Sciatic nerve (tissue), 2 donors: ENCODE data around the gene TRMO. TPM values are rescaled to one million over a fixed set of nuclear protein-coding genes. Genes with fewer than 3 reads are reported as not detected.

Source experiments
- ATAC-seq: fragments of 200-7000 bp; cut with Tn5 transposase; one replicate; pipeline ENCODE4 v1.9.1; 2020; ENCODE audit warnings: mild to moderate bottlenecking, moderate library complexity
- DNase-seq: peaks from one replicate; pipeline ENCODE4 v3.0.0-alpha.2; 2020; ENCODE audit warnings: low spot score
- intact Hi-C: fragments of 100-400 bp; cut with DNase I; formaldehyde crosslinking; loops from one replicate; pipeline ENCODE4 v1.14.2; 2022
- total RNA-seq: library from RNA; stranded (reverse); fragmentation: NEBNext Ultra II Directional; extraction: Animal tissue kit (Norgen Biotek cat#: 25700); gene quantifications from one replicate; pipeline ENCODE4 v1.2.1, GENCODE V29; 2021
- donor health status: DM: no; HTN: no; CAD: no.
- donor health status: DM: no; HTN: no; CAD: no.

Gene TRMO
- total RNA-seq, 1 donor from 2014 or later, result 15.6 TPM

DNA sequence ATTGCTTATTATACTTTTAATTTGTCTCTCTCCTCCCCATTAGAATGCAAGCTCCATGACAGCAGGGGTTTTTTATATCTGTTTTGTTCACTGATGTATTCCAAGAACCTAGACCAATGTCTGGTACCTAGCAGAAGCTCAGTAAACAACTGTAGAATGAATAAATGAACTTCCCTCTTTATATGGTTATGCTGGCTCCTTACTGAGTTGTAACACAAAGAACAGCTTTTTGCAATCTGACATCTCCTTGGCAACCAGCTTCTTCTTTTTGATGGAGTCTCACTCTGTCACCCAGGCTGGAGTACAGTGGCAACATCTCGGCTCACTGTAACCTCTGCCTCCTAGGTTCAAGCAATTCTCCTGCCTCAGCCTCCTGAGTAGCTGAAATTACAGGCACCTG lies 13.6 kb downstream of the TRMO start:
- DNase-seq (no peak), ATAC-seq (no peak)
- intact Hi-C loops, result no loop called here

DNA sequence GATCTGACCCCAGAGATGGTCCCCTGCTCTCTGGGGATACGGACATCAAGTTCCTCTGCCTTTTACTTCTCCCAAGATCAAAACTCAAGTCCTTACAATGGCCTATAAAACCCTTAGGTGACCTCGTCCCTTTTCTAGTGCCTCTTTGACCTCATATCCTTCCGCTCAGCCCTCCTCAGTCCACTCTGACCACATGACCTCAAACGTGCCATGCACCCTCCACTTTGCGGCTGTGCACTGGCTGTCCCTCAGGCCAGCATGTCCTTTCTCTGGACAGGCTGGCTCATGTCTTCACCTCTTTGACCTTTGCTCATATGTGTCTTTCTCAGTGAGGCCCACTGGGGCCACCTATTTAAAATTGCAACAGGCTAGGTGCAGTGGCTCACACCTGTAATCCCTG lies 14.7 kb downstream of the TRMO start:
- intact Hi-C loops, result no loop called here
- ATAC-seq (no peak), DNase-seq (no peak)

DNA sequence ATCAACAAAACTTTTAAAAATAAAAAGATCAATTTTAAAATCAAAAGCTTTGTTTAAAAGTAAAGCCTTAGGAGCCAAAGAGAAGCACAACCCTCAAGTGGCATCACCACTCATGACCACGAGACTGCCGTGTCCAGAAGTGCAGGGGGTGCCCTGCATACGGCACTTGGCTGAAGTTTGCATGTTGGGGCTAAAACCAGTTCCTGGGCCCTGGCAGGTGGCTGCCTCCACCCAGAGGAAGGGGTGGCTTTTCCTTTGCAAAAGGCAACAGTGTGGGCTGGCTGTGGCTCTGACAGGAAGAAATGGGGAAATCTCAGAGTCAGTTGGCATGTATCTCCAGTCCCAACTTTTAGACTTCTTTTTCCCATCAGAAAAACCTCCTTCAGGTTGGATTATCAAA lies 15.3 kb downstream of the TRMO start:
- DNase-seq, result no peak
- intact Hi-C loops, result no loop called here
- ATAC-seq, result peak; percentile 31

DNA sequence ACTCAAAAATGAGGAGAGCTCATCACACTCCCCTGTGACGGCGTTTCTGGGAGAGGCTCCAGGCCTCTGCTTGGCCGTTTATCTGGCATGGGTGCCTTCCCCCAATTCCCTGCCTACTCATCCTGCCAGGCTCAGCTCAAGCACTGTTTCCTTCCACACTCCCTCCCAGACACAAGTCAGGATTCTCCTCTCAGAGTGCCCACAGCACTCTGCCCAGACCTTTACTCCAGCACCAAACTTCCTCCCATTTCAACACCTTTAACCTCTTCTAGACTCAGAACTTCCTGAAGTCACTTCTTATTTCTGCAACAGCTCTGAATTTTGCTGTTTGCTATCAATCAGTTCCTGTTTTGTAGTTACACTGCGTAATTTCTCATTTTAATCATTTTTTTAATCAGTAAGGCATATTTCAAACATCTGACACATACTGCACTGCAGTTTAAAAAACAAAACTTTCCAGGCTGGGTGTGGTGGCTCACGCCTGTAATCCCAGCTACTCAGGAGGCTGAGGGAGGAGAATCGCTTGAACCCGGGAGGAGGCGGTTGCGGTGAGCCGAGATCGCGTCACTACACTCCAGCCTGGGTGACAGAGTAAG lies 16.0 kb downstream of the TRMO start:
- intact Hi-C loops, result no loop called here
- ATAC-seq (peak; percentile 59), DNase-seq (no peak)

DNA sequence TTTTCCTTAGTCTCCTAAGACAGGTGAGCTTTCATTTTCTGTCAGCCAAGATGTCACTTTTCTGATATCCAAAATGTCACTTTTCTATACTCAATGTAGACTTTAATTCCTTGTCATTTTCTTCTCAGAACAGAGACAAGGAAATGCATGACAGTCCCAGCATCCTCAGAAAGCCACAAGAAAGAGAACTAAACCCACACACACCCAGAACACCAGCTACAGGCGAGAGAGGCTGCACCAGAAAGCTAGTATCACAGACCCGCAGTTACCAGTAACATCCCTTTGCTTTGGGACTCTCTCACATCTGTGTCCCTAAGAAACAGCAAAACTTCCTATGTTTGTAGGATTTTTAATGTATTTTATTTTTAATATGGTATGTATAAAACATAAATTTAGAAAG lies 17.1 kb downstream of the TRMO start:
- intact Hi-C loops, result no loop called here
- ATAC-seq, result no peak
- no peak for DNase-seq

DNA sequence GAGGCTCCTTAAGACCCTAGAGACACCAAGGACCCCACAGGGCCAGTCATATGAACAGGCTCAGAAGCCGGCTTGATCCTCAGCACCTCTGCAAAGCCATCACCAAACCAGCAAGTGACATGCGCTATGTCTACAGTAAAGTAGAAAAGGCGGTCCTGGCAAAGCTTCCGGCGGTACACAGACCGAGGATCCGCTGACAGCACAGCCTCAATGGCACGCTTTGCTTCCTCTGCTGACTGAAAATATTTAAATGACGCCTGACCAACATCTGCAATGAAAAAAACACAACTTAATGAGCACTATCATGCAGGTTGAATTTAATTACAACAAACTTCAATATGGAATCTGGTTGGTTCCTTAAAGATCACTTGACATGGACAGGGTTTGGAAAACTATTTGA lies 17.6 kb downstream of the TRMO start:
- intact Hi-C loops, result no loop called here
- no peak for DNase-seq
- no peak for ATAC-seq

DNA sequence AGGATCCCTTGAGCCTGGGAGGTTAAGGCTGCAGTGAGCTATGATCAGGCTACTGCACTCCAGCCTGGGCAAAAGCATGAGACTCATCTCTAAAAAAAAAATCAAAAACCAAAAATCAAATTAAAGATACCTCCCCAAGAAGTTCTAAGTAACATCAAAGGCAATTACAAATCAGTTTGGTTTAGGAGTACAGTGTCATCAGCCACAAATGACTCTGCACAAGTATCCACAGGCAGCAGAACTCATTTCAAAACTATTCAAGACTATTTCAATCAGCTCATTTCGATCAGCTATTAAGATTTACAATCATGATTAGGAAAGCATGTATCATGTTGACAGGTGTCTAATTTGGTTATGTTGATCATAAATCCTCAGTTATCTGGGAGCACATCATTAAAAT lies 19.1 kb downstream of the TRMO start:
- ATAC-seq (no peak), DNase-seq (no peak)
- intact Hi-C loops, result no loop called here

DNA sequence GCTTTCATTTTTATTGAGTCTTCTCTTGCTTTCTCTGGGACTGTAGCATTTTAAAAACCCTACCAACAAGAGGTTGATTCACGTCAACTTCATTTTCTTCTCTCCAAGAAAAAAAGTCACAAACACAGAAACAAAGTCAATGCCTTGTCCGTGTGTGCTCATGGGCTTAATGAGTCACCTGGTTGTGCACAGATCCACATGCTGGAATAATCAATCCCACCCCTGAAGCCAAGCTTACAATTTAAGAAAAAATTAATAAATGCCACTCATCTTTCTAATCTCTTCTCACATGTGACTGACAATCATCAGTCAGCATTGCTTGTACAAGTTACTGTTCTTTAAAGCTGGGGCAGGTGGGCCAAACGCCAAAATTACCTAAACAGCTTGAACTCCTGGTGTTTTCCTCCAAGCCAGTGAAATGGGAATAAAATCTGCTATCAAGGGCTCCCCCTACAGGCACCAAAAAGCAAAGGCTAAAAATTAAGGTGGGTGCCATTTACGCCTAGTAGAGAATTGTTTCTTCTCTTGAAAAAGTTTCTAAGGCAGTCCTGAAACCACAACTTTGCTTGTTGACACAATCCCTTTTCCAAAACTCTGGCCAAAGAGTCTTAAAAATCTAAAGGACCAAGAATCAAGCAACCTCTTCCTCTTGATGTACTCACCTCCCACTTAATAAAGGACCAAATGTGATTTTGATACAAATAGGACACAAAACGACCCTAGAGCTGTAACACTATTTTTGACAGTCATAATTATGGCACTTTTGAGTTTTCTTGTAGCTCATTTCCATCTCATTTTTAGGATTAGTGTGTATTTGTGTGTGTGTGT lies 21.3 kb downstream of the TRMO start:
- DNase-seq (no peak), ATAC-seq (no peak)
- intact Hi-C loops, result no loop called here

DNA sequence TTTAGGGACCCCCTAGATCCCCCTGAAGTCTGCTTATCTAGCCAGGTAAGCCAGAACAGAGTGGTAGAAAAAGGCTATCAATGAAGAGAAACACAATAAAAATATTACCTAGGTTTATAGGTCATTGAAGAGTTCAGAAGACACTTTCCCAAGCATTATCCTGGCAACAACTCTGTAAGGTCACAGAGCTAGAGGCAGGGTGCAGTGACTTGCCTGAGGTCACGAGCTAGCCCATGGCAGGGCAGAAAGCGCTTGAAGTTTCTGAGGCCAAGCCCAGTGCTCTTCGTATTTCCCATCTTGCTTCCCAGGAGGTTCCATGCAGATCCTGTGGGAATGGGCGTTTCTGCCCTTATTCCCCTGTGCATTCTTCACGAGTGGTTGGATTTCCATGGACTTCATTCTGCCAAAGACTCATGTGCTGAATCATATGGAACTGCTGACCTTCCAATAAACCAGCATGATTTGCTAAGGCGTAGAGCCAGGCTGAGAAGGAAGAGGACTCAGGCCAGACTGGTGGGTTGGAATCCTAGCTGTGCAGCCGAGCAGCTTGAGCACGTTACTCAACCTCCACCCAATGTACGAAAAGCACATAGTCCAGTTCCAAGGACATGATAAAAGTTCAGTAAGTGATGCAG lies 22.1 kb downstream of the TRMO start:
- peak; percentile 28 for ATAC-seq
- DNase-seq, result no peak
- intact Hi-C loops, result no loop called here

DNA sequence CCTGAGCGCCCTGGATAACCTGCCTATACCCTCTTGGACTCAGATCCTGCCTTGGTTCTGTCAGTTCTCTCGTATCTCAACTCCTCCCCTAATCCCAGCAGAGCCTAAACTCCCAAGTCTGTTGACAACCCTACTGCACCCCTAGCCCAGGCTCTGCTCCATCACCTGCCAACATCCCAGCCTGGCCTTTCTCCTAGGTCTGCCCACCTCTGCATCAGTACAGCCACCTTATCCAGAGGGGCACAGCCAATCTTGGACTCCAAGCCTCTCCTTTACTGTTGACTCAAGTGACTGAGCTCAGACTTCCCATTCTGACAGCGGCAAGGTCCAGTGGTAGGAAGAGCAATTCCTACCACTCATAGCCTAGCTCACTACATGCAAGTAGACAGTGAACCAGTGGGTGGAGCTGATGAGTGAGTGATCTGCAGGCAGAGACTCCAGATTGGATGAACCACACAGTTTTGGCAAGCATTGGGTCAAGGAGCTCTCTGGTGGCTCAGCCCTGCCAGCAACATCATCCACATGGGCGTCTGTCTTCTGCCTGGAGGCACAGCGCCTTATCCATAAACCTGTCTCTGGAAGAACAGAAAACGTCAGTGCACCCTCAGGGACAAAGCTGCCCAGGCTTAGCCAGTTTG lies 26.5 kb downstream of the TRMO start:
- ATAC-seq (no peak), DNase-seq (no peak)
- intact Hi-C loops, result loop anchor here (10.0 kb wide), 1 partner anchor 191 kb away; no protein-coding TSS in a partner anchor

DNA sequence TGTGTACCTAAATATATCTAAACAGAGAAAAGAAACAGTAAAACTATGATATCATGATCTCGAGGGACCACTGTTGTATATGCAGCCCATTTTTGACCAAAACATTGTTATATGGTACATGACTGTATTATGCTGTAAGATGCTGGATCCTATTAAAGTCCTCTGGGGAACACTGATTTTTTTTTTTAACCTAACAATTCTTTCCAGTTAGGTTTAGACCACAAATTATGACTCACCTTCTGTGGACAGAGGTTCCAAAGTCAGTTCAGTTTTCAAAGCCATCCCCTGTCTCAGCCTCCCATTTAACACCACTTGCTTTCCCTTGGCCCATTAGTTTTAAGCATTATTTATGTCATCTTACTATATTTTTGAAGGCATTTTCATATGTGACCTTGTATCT lies 27.1 kb downstream of the TRMO start:
- intact Hi-C loops, result loop anchor here (10.0 kb wide), 1 partner anchor 190 kb away; no protein-coding TSS in a partner anchor
- DNase-seq, result no peak
- ATAC-seq, result no peak

DNA sequence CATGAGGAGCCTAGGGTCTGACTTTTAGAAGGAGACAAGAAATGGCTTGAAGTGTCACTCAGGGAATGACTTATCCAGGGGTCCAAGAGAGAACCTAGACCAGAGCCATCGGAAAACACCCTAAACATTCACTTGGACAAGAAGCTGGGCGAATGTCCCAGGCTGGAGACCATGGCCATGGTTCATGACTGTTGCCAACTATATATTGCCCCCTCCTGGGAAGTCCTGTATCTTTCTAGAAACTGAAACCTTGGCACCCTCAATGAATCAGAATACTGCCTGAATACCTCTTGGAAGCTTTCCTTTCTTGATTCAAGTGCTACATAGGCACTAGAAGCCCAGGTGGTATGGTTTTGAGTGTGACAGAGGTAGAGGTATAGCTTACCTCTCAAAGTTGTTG lies 29.9 kb downstream of the TRMO start:
- DNase-seq, result no peak
- intact Hi-C loops, result loop anchor here (10.0 kb wide), 1 partner anchor 188 kb away; no protein-coding TSS in a partner anchor
- no peak for ATAC-seq

DNA sequence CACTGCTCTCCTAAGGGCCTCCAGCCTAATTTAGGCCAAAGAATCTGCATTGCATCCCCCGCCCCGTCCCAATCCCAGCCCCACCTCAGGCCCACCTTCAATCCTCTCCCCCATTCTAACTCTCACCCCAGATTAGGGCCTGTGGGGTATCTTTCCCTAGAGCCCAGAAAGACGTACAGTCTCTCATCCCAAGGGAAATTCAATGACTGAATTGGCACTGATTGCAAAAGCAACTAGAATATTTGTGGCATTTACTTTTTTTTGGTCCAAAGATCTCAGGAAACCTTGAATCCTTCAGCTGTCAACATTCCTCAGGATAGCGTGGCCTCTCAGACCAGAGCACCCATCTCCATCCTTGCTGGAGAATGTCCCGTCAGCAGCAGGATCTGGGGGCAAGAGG lies 30.6 kb downstream of the TRMO start:
- intact Hi-C loops, result loop anchor here (10.0 kb wide), 1 partner anchor 187 kb away; no protein-coding TSS in a partner anchor
- no peak for DNase-seq
- ATAC-seq, result no peak

DNA sequence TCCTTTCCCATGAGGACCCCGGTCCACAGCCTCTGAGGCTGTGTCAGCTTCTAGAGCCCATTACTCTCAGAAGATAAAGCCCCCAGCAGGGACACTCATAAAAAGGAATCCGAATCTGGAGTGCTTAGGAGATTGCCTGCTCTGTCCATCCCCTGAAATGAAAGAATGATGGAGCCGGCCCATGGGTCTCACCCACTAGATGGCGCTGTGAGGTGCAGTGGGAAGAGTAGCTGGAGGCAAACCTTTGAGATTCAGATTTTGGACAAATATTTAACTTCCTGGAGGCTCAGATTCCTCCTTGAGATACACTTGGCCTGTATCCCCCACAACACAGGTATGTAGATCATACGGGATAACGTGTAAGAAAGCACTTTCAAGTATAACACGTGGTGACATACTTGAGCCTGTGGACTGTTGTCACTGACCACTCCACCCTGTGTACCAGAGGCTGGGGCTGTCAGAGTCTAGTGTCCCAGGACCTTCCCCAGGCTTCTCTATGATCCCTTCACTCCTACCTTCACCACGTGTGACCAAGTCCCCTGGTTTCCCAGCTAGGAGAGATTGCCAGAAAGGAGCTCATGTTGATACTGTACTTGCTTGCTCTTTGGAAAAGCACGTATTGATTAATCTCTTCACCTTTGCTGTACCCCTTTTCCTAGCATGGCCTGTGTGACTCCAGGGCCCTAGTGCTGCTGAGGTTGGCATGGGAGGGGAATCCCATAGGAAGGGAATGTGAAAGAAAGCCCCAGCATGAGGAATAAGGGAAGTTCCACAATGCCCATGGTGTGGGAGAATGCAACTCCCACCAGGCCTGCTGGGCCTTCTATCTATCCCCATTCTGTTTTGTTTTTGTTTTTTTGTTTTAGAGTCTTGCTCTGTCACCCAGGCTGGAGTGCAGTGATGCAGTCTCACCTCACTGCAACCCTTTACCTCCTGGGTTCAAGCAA lies 32.1 kb downstream of the TRMO start:
- intact Hi-C loops, result loop anchor here (10.0 kb wide), 1 partner anchor 185 kb away; no protein-coding TSS in a partner anchor
- no peak for ATAC-seq
- DNase-seq, result no peak

DNA sequence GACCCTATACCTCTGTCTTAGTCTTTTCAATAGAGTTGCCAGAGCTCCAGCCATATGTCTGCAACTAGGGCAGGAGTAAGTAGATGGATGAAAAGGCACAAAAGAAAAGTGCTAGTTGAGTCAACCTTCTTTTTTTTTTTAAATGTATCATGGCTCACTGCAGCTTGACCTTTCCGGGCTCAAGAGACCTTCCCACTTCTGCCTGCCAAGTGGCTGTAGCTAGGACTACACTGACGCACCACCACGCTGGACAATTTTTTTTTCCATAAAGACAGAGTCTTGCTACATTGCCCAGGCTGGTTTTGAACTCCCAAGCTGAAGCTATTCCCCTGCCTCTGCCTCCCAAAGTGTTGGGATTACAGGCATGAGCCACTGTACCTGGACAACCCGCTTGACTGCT lies 42.0 kb downstream of the TRMO start:
- DNase-seq, result no peak
- ATAC-seq, result no peak
- intact Hi-C loops, result no loop called here

DNA sequence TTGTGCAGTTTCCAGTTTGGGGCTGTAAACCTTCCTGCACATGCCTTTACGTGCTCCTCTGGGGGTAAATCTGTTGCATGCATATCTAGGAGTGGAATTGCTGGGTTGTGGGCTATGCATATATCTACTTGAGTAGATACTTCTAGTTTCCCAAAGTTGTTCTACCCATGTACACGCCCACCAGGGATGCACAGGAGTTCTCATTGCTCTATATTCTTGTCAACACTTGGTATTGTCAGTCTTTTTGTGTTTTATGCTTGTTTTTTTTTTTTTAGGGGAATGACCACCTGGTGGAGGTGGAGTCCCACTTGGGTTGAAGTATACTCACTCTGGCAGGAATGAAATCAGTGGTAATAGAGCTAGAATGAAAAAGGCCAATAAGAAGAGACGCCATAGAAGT lies 46.2 kb downstream of the TRMO start:
- intact Hi-C loops, result no loop called here
- ATAC-seq (no peak), DNase-seq (no peak)

DNA sequence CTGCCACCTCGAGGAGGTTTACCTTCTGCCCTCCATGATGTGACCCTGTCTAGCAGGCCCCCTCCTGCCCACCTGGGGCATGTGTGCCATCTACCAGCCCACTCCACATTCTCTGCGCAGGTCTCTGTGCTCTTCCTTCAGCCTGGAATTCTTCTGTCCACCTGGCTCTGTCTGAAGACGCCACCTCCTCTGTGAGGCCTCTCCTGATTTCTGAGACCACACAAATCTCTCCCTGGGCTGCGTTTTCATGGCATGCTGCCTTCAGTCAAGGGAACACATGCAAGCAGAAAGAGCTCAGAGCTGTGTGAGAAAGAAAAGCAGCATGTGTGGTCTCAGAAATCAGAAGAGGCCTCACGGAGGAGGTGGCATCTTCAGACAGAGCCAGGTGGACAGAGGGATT lies 47.2 kb downstream of the TRMO start:
- intact Hi-C loops, result no loop called here
- DNase-seq, result no peak
- ATAC-seq, result no peak

DNA sequence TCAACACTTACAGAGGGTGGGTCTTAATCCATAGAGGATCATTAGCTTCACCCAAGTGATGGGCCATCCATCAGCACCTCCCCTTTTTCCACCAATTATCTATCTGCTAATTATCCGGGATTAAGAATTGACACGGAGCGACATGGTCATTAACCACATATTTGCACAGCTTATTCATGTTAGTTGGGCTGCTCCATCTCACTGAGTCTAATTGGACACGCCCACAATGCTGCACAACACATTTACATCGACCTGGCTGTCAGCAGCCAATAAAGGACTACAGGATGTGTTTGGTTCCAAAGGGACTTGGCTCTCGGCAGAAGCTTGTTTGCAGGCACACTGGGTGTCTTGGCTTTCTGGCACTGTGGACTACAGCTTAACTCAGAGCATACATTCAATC lies 47.7 kb downstream of the TRMO start:
- ATAC-seq (no peak), DNase-seq (no peak)
- intact Hi-C loops, result no loop called here

DNA sequence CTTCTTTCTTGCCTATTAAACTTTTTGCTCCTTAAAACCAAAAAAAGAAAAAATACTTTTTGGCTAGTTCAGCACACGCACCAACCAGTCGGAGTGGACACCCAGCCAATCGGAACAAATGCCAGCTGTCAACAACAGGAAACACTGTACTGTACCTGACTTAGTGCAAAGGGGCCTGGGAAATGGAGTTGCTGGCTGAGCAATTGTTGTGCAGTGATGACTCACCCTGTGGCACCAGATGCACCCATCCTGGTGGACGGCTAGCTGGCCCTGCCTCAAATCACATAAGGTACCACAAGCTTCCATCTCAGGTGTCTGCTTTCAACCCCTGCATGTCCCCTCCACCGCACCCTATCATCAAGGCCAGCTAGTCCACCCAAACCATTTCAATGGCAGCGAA lies 48.4 kb downstream of the TRMO start:
- ATAC-seq (no peak), DNase-seq (no peak)
- intact Hi-C loops, result no loop called here
